AG04450 (cell line): ENCODE results near the gene TMEM72. TPM values are rescaled to one million over a fixed set of nuclear protein-coding genes. Genes with fewer than 3 reads are reported as not detected.

ENCODE experiments used
- CTCF ChIA-PET: fragments of 300-600, 350-600 bp; formaldehyde crosslinking; extraction: SDS; loops from one replicate; lab custom pipeline; 2022; ENCODE audit warnings: antibody characterized with exemption, inconsistent platforms; lab: Charles Lee
- POLR2A ChIA-PET: fragments of 350-600 bp; formaldehyde crosslinking; extraction: SDS; loops from one replicate; lab custom pipeline; 2021; ENCODE audit warnings: antibody characterized with exemption, inconsistent platforms; lab: Yijun Ruan, JAX
- DNase-seq: peaks from one replicate; pipeline ENCODE4 v3.0.0-alpha.2; 2011; ENCODE audit warnings: low read depth, low spot score
- H3K27ac ChIP-seq: one replicate; pipeline ENCODE4 v1.5.1; 2012; ENCODE audit warnings: low read depth, low read length, control low read depth
- H3K27me3 ChIP-seq: one replicate; pipeline ENCODE4 v1.6.0; 2012; ENCODE audit warnings: low read length; ENCODE audit not compliant: control insufficient read depth, insufficient read depth
- H3K4me3 ChIP-seq: 2 replicates; pipeline ENCODE4 v1.5.1; 2011; ENCODE audit warnings: mild to moderate bottlenecking, low read depth, low read length, control low read depth
- H3K9me3 ChIP-seq: 2 replicates; pipeline ENCODE4 v1.5.1; 2012; ENCODE audit warnings: low read length; ENCODE audit not compliant: control insufficient read depth, insufficient read depth
- polyA plus RNA-seq: library from polyadenylated mRNA; depleted of rRNA; stranded (reverse); fragments of >200 nt; gene quantifications from 2 replicates; pipeline ENCODE4 v1.2.3, GENCODE V29; 2011; rRNA removed
- TF ChIP-seq, protein P1 (sequence below): IDR thresholded peaks from 2 replicates; pipeline ENCODE4 v1.5.1; 2011; ENCODE audit warnings: low read depth, low read length, control low read depth, inconsistent platforms

Gene TMEM72
- polyA plus RNA-seq, 1 experiment, result not detected

- POLR2A ChIA-PET, result no interaction called here
- no peaks in the 10 kb centered on the region for H3K9me3 ChIP-seq
These were observed 72.8 kb downstream of the TMEM72 start for GRCh38 chr10:44983895-44984278.

DNA sequence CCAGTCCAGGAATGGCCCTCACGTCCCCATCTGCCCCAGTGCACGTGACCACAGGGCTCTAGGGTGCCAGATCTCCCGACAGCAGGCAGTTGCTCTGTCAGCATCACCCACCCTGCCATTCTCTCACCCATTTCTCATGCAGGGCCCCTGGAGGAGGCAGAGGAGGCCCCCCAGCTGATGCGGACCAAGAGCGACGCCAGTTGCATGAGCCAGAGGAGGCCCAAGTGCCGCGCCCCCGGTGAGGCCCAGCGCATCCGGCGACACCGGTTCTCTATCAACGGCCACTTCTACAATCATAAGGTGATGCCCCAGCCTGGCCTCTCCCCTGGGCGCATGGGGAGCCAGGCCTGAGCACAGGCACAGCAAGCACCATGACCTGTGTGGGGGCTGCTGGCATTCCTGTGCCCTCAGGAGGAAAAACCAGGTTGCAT, 73.5 kb downstream of the TMEM72 start:
- H3K27ac ChIP-seq, result peak overlapping the region; percentile 82
- ChIA-PET CTCF (no interaction called here), POLR2A (no interaction called here)
- TF ChIP-seq, protein P1, sequence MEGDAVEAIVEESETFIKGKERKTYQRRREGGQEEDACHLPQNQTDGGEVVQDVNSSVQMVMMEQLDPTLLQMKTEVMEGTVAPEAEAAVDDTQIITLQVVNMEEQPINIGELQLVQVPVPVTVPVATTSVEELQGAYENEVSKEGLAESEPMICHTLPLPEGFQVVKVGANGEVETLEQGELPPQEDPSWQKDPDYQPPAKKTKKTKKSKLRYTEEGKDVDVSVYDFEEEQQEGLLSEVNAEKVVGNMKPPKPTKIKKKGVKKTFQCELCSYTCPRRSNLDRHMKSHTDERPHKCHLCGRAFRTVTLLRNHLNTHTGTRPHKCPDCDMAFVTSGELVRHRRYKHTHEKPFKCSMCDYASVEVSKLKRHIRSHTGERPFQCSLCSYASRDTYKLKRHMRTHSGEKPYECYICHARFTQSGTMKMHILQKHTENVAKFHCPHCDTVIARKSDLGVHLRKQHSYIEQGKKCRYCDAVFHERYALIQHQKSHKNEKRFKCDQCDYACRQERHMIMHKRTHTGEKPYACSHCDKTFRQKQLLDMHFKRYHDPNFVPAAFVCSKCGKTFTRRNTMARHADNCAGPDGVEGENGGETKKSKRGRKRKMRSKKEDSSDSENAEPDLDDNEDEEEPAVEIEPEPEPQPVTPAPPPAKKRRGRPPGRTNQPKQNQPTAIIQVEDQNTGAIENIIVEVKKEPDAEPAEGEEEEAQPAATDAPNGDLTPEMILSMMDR, result no peak
- H3K4me3 ChIP-seq, result no peak overlapping the region
- no peaks in the 10 kb centered on the region for H3K27me3 ChIP-seq
- DNase-seq, result no peak
- no peaks in the 10 kb centered on the region for H3K9me3 ChIP-seq

More at GRCh38 chr10:44983895-44984278, 72.8 kb downstream of the TMEM72 start:
- Histone ChIP-seq H3K4me3 (no peak overlapping the region), H3K27ac (no peak overlapping the region), H3K27me3 (no peaks in the 10 kb centered on the region)
- CTCF ChIA-PET, result interaction anchor here (0.8 kb wide), 1 partner anchor 8 kb away, joined by 6 read pairs; no protein-coding TSS in a partner anchor
- TF ChIP-seq, protein P1, result no peak
- no peak for DNase-seq

GRCh38 chr10:44985175-44985681, 74.1 kb downstream of the TMEM72 start:
- TF ChIP-seq, protein P1, result no peak
- ChIA-PET CTCF (no interaction called here), POLR2A (no interaction called here)
- H3K9me3 ChIP-seq, result no peaks in the 10 kb centered on the region
- H3K27ac ChIP-seq, result peak overlapping the region; percentile 82
- no peak overlapping the region for H3K4me3 ChIP-seq
- DNase-seq, result no peak
- no peaks in the 10 kb centered on the region for H3K27me3 ChIP-seq

GRCh38 chr10:44986179-44986578, 75.0 kb downstream of the TMEM72 start:
- DNase-seq, result no peak
- CTCF ChIA-PET, result interaction anchor here (1.5 kb wide), 1 partner anchor 20 kb away, joined by 4 read pairs; no protein-coding TSS in a partner anchor
- POLR2A ChIA-PET, result interaction anchor here (1.2 kb wide), 1 partner anchor 15 kb away, joined by 3 read pairs; no protein-coding TSS in a partner anchor
- TF ChIP-seq, protein P1, result no peak
- no peaks in the 10 kb centered on the region for H3K9me3 ChIP-seq
- H3K27me3 ChIP-seq, result no peaks in the 10 kb centered on the region
- H3K27ac ChIP-seq, result peak overlapping the region; percentile 42
- no peak overlapping the region for H3K4me3 ChIP-seq

Other genes with a start within 250 kb of the TMEM72 start
- gene RASSF4, start 48.5 kb downstream of the TMEM72 start, polyA plus RNA-seq, result 11.2 and 13.0 TPM in 2 replicates
- 31.1 and 50.3 TPM in 2 replicates for gene DEPP1, start 67.5 kb downstream of the TMEM72 start, polyA plus RNA-seq
- 17.4 and 23.4 TPM in 2 replicates for gene ZNF22, start 89.6 kb downstream of the TMEM72 start, polyA plus RNA-seq